ENCODE data around the gene PRKACA.
"Not testable (repeated sequence)": the region's sequence is repeated elsewhere in the genome, so short reads cannot be mapped to it uniquely, and the experiment has no call there.

The PRKACA gene

DNA sequence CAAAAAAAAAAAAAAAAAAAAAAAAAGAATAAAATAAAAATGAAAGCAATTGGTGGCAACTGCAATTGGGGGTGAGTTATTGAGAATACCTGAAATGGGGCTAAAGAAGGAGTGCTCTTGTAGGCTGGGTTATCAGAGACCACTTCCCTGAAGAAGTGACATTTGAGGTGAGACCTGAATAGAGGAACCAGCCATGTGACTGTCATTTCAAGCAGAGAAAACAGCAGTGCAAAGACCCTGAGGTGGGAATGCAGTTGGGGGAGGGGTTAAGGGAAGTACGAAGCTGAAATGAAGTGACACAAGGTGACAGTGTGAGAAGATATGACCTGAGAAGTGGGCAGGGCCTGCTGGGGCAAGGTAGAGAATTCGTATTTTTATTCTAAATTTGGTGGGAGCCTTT, 51.4 kb downstream of the PRKACA start:
- DNase-seq (ENCODE audit: low read depth): no peak

DNA sequence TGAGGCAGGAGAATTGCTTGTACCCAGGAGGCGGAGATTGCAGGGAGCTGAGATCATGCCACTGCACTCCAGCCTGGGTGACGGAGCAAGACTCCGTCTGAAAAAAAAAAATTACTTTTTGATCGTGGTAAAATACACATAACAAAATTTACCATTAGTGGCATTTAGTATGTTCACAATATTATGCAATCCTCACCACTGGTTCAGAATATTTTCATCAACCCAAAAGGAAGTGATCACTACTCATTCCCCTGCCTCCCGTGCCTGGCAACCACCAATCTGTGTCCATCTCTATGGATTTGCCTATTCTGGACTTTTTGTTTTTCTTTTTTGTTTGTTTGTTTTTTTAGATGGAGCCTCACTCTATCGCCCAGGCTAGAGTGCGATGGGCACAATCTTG, 54.5 kb downstream of the PRKACA start:
- no peak for DNase-seq (ENCODE audit: low read depth)

- no peak for DNase-seq (ENCODE audit: low read depth)
These were observed 55.1 kb downstream of the PRKACA start for GRCh38 chr19:14062558-14062855.

GRCh38 chr19:14061751-14062557, 55.6 kb downstream of the PRKACA start, which contains the start of gene PALM3:
TSS of gene PALM3 (minus strand) at chr19:14062076. CDS start at chr19:14061980, 96 bp downstream.
- no peak for DNase-seq (ENCODE audit: low read depth)

- DNase-seq (ENCODE audit: low read depth): no peak
These were observed 56.3 kb downstream of the PRKACA start for GRCh38 chr19:14061081-14061749.

DNA sequence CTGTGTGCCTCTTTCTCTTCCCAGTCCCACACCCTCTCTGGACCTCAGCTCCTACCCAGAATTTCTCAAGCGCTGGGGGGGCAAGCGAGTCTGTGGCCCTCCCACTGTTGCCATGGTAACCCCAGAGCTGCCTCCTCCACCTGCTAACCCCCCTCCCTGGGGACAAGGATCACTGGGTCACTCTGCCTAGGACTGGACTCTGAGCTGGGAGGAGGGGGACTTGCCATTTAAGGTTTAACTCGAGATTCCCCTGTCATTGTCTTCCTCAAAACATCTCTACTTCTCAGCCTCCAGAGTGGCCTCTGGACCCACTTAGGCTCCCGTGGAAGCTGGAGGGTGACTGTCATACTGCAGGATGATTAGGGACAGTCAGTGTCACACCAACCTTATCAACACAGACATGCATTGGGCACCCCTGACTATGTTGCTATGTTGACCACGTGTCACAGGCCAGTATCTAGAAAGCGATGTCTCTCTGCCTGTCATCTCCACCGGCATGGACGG, 57.9 kb downstream of the PRKACA start:
- no peak for DNase-seq (ENCODE audit: low read depth)

- no peak for DNase-seq (ENCODE audit: low read depth)
These were observed 58.5 kb downstream of the PRKACA start for GRCh38 chr19:14059093-14059480.

DNA sequence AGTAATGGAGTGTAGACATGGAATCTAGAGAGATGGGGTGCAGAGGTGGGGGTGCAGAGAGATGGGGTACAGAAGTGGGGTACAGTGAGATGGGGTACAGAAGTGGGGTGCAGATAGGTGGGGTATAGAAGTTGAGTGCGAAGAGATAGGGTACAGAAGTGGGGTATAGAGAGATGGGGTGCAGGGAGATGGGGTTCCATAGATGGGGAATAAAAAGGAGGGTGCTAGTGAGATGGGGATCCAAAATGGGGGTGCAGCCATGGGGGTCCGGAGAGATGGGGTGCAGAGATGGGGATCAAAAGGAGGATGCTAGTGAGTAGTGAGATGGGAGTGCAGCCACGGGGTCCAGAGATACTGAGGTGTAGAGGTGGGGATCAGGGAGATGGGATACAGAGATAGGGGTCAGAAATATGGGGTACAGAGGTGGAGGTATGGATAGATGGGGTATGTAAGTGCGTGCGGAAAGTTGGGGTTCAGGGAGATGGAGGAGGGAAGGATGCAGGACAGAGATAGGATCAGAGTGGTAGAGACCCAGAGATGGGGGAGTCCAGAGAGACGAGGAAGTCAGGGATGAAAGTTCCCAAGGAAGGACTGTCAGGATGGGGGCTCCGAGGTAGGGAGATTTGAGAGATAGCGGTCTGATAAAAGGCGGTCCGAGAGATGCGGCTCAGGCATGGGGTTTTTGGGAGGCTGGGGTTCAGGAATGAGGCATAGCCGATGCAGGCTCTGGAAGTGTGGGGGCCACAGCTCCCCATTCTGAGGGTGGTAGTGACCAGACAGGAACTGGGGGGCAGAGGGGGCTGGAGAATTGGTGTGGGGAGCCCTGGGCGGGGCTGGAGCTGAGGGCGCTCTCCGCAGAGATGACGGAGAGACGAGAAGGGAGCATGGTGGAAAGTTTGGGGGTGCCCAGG, 59.1 kb downstream of the PRKACA start:
- DNase-seq (ENCODE audit: low read depth): no peak

GRCh38 chr19:14056741-14057356, 60.7 kb downstream of the PRKACA start:
- DNase-seq (ENCODE audit: low read depth): no peak

DNA sequence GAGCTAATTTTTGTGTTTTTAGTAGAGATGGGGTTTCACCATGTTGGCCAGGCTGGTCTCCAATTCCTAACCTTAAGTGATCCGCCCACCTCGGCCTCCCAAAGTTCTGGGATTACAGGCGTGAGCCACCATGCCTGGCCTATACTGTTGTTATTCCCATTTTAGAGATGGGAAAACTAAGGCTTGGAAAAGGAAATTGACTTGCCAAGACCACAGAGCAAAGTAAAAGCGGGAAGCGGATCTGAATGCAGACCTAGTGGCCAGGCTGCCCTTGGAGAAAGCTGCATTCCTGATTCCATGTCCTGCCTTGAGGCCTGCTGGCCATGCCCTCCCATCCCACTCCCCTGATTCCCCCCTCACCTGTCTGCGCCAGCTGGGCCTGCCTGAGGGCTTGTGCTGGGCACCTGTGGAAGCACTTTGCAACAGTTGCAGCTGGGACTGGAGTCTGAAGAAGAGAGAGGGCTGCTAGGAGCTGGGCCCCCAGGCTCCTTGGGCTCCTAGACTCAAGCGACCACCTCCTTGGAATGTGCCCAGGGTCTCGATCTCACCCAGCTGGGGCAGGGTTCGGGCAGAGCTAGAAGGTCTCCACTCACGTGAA, 61.4 kb downstream of the PRKACA start:
- DNase-seq (ENCODE audit: low read depth): no peak

- DNase-seq (ENCODE audit: low read depth): no peak
These were observed 62.2 kb downstream of the PRKACA start for GRCh38 chr19:14055396-14055795.

DNA sequence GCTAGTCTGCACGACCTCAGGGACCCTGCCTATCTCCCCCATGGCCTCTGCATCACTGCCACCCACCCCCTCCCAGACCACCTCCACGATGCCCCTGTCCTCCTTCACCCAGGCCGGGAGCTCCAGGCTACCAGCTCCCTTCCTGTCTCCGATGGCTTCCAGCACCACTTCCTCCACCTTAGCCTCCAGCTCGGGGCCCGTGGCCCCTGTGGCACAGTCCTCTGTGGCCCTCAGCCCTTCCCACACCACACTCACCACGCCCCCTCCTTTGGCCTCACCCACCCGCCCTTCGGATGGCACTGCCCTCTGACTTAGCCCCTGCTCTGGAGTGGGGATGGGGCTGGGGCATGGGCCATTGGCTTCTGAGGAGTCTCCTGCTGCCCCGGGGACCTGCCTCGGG, 62.8 kb downstream of the PRKACA start:
- no peak for DNase-seq (ENCODE audit: low read depth)

GRCh38 chr19:14054099-14054498, 63.5 kb downstream of the PRKACA start:
- no peak for DNase-seq (ENCODE audit: low read depth)

GRCh38 chr19:14053500-14053899, 64.1 kb downstream of the PRKACA start:
- DNase-seq (ENCODE audit: low read depth): no peak

DNA sequence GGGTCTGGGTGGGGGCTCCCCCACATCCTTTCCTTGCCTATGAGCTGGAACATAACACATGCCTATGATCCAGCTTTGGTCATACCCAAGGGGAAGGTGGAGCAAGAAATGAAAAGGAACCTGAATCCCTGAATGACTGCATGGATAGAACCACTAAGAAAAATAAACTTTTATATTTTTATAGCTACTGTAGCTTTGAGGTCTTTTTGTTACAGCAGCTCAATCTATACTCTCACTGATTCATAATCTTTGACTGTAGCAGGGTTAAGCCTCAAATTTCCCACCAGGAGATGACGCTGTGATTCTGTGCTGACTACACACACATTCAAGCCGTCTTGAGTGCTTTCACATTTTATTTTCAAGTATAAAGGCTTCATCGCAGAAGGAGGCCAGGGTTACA, 64.5 kb downstream of the PRKACA start:
- DNase-seq (ENCODE audit: low read depth): no peak

- DNase-seq (ENCODE audit: low read depth): no peak
These were observed 65.1 kb downstream of the PRKACA start for GRCh38 chr19:14052470-14052869.

DNA sequence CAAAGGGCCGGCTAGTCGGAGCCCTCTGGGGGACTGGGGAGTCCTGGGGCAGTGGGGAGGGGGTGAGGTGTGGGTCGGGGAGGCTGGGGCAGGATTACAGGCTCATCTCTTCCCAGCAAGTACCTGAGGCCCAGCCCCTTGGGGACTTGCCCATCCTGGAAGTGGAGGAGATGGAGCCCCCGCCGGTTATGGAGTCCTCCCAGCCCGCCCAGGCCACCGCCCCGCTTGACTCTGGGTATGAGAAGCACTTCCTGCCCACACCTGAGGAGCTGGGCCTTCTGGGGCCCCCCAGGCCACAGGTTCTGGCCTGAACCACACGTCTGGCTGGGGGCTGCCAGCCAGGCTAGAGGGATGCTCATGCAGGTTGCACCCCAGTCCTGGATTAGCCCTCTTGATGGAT, 65.6 kb downstream of the PRKACA start:
- DNase-seq (ENCODE audit: low read depth): no peak

- DNase-seq (ENCODE audit: low read depth): not testable (repeated sequence)
These were observed 66.6 kb downstream of the PRKACA start for GRCh38 chr19:14050961-14051360.

GRCh38 chr19:14050512-14050911, 67.0 kb downstream of the PRKACA start:
- DNase-seq (ENCODE audit: low read depth): no peak

DNA sequence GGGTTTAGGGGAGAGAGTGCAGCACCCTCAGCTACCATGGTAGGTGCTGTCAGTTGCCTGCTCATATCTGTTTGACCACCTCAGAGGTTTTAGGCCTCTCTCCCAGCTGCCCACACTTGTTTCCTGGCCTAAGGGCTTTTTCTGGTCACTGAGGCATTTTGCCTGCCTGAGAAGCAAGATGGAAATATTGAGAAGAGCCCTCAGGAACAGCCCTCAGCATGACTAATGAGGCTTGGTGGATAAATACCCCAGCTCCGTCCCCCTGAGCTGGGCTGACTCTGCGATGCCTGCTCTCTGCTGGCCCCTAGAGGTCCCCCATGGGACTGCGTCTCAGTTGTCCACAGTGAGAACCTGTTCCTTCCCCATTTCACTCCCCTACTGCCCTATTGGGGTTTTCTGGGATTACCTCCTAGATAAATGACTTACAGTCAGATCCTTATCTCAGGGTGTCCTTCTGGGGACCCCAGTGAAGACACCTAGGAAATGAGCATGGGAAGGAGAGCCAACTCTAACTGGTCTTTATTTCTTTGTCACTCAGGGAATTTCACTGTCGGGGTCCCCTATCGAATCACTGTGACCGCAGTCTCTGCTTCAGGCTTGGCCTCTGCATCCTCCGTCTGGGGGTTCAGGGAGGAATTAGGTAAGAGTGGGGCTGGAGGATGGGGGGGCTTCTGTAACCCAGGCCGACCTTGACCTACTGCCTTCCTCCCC, 69.0 kb downstream of the PRKACA start:
- peak; percentile 40 for DNase-seq (ENCODE audit: low read depth)

DNA sequence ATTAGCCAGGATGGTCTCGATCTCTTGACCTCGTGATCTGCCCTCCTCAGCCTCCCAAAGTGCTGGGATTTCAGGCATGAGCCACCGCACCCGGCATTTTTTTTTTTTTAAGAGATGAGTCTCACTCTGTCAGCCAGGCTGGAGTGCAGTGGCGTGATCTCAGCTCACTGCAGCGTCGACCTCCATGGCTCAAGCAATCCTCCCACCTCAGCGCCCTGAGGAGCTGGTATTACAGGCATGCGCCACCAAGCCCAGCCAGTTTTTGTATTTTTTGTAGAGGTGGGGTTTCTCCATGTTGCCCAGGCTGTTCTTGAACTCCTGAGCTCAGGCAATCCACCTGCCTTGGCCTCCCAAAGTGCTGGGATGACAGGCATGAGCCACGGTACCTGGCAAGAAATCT, 69.7 kb downstream of the PRKACA start:
- DNase-seq (ENCODE audit: low read depth): not testable (repeated sequence)
